NCI-H187 treated with DMSO at 0.1 percent for 48 hours (cell line): Measurements from ENCODE around the gene TEX9.
"Not testable (repeated sequence)": the region's sequence is repeated elsewhere in the genome, so short reads cannot be mapped to it uniquely, and the experiment has no call there.

ENCODE experiments used
- DNase-seq: peaks from one replicate; lab custom pipeline; 2025; lab: John Stamatoyannopoulos, UW

The TEX9 gene

DNA sequence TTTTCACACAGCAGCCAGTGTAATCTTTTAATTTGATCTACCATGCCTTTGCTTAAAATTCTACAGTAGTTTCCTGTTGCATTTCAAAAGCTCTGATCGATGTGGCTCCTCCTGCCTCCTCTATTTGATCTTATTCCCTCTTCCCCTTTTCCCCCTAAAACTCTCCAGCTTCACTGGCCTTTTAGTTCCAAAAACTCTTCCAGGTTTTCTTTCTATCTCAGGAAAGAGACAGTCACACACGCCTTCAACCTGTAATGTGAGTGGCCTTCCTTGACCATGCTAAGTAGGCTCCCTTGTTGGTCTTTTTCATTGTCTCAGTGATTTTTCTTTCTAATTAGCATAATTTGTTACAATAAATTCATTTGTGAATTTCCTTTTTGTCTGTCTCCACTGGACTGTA lies 985 bp downstream of the TEX9 start:
- no peak for DNase-seq

DNA sequence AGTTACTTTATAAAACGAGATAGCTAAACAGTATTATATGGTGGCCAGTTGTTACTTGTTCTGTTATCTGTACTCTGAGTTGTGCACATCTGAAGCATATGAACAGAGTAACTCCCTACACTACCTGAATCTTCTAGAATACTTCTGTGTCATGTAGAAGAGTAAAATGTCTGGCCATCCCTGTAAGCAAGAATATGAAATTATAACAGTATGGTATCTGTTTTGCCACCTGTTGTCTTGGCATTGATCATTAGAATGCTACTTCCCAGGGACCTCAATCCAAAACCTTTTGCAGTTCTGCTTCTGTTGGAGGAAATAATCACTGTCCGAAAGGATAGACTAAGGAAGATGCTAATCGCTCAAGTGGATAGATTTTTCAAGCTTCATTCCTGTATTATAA lies 1.9 kb downstream of the TEX9 start:
- no peak for DNase-seq

DNA sequence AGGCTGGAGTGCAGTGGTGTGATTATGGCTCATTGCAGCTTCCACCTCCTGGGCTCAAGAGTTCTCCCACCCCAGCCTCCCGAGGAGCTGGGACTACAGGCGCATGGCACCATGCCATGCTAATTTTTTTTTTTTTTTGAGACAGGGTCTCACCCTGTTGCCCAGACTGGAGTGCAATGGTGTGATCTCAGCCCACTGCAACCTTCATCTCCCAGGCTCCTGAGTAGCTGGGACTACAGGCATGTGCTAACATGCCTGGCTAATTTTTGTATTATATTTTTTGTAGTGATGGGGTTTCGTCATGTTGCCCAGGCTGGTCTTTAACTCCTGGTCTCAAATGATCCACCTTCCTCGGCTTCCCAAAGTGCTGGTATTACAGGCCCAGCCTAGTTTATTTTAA lies 4.0 kb downstream of the TEX9 start:
- no peak for DNase-seq

DNA sequence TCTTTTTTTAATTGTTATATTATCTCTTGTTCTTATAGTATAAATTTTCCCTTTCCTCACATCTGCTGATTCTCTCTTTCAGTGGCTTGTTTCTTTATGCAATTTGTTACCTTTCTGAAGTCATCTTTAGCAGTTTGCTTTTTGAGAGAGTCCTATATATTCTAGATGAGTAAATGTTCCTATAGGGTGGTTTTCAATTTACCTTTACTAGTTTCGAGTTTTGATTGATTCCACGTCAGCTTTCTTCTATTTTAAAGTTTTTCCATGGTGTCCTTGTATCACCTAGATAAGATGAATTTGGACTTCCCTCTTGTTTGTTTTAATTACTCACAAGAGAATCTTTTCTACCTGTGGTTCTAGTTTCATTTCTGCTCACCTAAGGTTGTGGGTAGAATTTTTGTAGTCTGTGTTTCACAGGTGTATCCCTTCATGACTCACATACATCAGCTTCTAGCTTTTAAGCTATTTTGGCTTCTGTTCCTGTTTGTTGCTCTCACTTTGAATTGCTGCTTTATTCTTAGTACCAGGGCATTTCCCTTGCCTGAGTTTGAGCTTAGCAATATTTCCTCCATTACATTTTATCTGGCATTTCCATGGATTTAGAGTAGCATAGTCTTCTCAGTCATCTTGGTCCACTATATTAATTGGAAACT lies 6.4 kb downstream of the TEX9 start:
- no peak for DNase-seq

DNA sequence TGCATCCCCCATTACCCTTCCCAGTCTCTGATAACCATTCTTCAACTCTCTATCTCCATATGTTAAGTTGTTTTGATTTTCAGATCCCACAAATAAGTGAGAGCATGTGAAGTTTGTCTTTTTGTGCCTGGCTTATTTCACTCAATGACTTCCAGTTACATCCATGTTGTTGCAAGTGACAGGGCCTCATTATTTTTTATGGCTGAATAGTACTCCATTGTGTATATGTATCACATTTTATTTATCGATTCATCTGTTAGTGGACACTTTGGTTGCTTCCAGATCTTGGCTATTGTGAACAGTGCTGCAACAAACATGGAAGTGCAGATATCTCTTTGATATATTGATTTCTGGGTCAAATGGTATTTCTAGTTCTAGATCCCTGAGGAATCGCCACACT lies 9.5 kb downstream of the TEX9 start:
- not testable (repeated sequence) for DNase-seq

DNA sequence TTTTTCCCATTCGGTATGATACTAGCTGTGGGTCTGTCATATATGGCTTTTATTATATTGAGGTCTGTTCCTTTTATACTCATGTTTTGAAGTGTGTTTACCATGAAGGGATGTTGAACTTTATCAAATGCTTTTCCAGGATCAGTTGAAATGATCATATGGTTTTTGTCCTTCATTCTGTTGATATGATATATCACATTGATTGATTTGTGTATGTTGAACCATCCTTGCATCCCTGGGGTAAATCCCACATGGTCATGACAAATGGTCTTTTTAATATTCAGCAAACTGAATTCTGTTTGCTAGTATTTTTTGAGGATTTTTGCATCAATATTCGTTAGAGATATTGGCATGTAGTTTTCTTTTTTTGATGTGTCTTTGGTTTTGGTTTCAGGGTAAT lies 12.6 kb downstream of the TEX9 start:
- DNase-seq: not testable (repeated sequence)

DNA sequence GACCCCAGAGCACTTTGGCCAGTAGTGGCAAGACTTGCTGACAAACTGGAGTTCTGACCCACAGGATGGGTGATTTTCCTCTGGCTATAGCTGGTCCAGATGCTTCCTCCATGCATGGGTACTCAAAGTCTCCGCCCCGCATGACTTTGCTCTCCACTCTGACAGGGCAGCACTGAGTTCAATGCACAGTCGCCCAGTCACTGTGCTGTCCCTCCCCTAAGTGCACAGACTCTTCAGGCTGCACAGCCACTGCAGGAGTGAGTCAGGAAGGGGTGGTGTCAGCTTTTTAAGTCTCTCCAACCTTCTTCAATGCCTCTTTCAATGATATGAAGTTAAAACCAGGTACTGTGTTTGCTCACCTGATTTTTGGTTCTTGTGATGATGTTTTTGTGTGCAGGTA lies 17.8 kb downstream of the TEX9 start:
- no peak for DNase-seq

DNA sequence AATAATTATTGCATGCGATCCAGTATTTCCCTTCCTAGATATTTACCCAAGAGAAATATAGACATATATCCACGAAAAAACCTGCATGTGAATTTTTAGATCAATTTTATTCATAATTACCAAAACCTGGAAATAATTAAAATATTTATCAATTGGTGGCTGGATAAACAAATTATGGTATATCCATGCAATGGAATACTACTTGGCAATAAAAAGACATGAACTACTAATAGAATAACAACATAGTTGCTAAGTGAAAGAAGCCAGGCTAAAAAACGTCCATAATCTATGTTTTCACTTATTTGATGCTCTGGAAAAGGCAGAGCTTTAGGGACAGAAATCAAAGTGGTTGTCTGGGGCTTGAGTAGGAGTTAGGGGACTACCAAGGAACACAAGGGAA lies 20.7 kb downstream of the TEX9 start:
- DNase-seq: no peak

DNA sequence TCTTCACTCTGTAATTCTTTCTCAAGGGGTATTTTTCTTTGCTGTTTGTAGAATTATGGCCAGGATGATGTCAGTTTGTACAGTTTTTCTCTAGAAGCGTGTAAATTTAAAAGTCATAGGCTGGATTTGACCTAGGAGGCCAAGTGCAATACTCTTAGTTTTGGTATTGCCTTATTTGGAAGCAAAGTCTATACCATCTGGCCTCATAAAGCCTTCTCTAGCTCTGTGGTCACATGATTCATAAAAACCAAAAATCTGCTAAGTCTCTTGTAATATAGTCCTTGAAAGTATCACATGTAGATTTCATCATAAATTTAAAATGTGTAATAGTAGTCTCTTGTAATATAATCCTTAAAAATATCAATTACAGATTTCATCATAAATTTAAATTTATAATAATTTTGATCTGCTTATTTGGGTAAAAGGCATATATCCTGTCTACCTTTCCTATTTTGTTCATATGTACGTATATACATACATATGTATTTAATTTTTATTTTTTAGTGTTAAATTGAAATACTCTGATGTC lies 25.6 kb downstream of the TEX9 start:
- DNase-seq: no peak

DNA sequence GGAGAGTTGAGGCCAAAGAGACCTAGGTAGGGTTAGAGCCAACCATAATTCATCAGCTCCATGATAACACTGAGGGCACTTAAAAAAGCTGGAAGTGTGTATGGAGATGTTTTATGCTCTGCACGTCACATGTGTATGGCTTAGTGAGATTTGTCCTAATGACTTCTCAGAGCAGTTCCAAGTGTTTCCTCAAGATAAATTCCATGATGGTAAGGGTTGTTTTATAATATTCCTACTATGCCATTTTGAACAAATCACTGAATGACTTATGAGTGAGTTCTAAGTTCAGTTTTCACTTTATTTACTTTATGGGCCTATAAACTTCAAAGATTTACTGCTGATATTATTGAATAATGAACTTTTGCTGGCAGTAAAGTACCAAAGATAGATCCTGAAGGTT lies 28.1 kb downstream of the TEX9 start:
- DNase-seq: no peak

DNA sequence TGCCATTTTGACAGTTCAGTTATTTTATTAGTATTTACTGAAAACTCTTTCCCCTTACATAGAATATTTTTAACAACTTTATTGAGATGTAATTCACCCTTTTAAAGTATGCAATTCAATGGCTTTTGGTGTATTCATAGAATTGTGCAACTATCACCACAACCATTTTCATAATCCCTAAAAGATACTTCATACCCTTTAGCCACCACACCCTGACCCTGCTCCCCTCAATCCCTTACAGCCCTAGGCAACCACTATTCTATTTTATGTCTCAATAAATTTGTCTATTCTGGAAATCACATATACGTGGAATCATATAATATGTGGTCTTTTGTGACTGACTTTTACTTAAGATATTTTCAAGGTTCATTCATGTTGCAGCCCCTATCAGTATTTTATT lies 29.7 kb downstream of the TEX9 start:
- DNase-seq: no peak

DNA sequence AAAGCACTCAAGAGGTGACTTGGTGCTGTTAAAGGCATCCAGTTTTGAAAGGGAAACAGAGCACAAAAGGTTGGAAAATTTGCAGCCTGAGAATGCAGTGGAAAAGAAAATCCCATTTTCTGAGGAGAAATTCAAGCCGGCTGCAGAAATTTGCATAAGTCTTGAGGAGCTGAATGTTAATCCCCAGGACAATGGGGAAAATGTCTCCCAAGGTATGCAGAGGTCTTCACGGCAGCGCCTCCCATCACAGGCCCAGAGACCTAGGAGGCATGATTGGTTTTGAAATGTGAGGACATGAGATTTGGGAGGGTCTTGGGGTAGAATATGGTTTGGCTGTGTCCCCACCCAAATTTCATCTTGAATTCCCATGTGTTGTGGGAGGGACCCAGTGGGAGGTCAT lies 32.1 kb downstream of the TEX9 start:
- not testable (repeated sequence) for DNase-seq

DNA sequence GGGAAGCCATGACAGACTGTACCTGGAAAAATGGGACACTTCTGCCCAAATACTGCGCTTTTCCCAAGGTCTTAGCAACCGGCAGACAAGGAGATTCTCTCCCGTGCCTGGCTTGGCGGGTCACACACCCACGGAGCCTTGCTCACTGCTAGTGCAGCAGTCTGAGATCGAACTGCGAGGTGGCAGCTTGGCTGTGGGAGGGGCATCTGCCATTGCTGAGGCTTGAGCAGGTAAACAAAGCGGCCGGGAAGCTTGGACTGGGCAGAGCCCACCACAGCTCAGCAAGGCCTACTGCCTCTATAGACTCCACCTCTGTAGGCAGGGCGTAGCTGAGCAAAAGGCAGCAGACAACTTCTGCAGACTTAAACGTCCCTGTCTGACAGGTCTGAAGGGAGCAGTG lies 34.0 kb downstream of the TEX9 start:
- DNase-seq: not testable (repeated sequence)

DNA sequence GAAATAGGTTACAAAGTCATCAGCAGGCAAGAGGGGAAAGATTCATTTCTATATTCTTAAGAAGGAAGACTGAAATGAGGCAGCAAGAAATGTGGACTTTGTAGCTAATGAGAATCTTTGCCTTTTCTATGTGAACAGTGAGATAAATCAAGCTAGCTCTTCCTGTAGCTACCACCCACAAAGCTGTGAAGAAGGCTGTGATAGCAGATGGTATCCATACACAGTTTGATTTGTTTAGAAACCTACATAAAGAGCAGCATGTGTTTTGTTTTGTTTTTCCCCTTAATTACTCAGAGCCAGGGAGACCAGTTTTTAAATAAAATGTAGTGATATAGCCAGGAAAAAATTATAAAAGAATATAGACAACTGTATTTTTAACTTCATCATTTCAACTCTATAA lies 45.5 kb downstream of the TEX9 start:
- no peak for DNase-seq

DNA sequence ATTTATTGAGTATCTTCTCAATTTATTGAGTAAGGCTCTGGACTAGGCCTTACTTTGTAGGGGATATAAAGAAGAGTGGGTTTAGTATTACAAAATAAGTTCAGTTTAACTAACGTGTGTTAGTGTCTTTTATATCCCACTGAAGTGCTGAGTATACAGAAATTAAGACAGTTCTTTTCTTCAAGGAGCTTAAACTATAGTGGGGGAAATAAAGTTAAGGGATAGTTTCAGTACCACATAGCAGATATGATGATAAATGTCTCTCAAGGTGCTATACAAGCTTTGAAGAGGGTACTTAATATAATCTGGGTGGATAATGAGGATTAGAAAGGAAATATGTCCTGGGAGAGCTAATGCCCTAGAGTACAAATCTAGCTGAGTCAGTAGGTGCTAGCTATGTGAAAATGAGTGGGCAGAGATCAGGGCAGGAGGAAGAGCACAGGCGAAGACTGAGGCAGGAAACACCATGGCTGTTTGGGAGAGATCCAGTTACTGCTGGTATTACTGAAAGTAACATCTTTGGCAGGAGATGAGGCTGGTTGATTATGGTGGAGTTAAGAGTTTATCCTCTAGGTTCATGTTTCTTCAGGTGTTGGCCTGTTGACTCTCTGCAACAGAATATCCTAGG lies 46.0 kb downstream of the TEX9 start:
- DNase-seq: no peak

DNA sequence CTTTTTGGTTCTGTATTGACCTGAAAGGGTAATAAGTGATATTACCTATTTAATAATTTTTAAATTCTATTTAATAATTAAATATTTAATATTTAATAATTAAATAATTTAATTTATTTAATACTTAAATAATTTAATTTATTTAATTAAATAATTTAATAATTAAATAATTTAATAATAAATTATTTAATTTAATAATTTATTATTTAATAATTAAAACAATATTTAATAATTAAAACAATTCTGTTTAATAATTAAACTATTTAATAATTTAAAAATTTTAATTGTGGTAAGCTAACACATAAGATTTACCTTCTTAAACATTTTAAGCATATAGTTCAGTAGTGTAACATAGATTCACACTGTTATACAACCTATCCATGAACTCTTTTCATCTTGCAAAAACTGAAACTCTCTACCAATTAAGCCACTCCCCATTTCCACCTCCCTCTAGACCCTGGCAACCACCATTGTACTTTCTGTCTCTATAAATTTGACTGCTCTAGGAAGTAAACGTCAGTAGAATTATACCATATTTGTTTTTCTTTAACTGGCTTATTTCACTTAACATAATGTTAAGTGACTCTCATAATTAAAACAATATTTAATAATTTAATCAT lies 48.0 kb downstream of the TEX9 start:
- not testable (repeated sequence) for DNase-seq

DNA sequence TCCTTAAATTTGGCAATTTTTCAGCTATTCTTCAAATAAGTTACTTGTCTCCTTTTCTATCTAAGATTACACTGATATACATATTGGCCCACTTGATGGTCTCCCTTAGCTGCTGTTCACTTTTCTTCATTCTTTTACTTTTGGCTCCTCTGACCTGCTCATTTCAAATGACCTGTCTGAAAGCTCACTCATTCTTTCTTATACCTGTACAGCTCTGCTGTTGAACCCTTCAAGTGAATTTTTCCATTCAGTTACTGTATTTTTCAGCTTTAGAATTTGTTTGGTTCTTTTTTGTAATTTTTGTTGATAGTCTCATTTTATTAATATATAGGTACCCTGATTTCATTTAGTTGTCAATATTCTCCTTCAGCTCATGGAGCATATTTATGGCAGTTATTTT lies 60.0 kb downstream of the TEX9 start:
- DNase-seq: no peak

DNA sequence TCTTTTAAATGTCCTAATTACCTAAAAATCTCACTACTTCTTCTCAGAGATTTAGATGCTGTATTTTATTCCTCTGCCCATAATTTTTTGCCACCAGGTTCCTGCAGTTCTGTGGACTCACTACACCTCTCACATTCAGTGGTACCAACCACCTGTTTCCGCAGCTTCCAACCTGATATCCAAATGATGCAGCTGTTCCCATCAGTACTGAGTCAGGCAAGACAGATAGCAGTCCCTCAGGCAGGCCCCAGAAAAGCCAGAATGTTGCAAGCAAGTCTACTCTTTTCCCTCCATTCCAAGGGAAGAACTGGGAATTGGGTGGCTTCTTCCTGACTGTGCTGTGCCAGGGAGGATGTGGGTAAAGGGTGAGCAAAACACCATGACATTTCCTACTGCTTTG lies 60.8 kb downstream of the TEX9 start:
- no peak for DNase-seq

DNA sequence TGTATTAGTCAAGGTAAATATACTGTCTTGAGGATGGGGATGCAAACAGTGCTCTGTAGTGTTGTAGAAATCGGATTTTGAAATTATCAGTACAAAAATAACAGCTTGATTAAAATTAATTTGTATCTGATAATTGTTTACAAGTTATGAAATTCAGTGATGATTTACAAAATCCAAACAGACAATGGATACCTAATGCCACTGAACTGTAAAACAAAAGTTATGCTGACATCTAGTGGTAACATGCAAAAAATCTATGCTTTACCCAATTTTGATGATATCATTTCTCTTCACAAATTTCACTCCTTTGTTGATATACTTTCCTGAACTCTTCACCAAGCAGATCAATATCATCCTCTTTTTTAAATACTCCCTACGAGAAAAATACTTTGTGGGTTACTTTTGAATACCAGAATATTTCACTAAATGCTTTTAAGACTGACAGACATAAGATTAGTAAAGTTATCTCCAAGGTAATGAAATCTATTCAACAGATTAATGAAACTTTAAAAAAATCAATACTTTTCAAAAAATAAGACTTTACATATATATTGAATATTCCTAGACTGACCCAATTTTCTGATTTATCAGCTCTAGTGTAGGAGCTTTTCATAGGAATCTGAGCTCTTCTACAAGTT lies 63.7 kb downstream of the TEX9 start:
- DNase-seq: no peak

DNA sequence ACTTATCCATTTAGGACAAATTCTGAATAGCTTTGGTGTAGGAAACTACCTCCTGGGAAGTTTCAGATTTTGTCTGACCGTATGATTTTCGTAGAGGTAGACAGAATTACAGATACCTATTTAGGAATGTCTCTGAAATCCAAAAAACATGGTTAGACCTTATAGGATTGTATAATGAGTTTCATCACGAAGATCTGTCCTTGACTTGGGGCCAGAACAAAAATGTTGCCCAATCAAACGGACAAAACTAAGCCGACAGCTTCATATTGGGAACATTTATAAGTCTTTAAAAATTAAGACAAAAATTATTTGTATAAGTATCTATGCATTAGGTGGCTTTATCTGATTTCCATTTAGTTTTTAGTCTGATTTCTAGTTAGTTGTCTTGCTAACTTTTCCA lies 67.1 kb downstream of the TEX9 start:
- DNase-seq: no peak

DNA sequence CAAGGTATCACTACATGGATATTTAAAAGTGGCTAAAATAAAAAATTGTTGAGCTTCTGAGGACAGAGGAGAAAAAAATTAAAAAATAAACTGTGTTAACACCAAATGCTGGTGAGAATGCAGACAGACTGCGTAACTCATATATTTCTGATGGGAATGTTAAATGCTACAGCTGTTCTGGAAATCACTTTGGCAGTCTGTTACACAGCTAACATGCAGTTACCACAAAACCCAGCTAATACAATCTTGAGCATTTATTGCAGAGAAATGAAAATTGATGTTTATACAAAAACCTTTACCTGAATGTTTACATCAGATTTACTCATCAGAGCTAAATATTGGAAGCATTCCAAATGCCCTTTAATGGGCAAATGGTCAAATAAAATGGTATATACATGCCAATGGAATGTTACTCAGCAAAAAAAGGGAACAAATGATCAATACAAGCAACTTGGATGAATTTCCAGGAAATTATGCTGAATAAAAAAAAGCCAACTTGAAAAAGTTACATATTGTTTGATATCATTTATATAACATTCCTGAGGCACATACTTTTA lies 75.1 kb downstream of the TEX9 start:
- DNase-seq: no peak

DNA sequence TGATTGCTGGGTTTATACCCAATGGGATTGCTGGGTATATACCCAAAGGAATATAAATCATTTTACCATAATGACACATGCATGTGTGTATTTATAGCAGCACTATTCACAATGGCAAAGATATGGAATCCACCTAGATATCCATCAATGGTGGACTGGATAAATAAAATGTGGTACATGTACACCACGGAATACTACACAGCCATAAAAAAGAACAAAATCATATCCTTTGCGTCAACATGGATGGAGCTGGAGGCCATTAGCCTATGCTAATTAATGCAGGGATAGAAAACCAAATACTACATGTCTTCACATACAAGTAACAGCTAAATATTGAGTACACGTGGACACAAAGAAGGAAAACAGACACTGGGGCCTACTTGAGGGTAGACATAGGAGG lies 77.1 kb downstream of the TEX9 start:
- no peak for DNase-seq

DNA sequence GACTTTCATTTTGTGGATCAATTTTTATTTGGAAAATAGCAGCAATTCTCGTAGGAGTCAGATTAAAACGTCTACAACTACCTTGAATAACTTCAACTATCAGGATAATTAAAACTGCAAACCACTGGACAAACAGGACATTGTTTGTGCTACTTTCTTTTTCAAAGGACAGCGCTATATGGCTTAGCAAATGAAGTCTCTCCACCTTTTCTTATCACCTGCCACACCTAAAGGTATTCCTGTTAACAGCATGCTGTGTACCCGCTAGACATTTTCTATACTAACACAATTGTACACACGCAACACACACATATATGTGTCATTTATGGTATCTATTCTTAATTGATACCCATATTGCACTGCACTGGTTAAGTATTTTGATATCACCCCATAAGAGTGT lies 80.5 kb downstream of the TEX9 start:
- DNase-seq: no peak
